ENCODE results near the gene MEI1. TPM values are rescaled to one million over a fixed set of nuclear protein-coding genes. Genes with fewer than 3 reads are reported as not detected.
A peak's percentile ranks its signal among the peaks of the same experiment; 100 is the strongest.

Gene MEI1
- total and polyA plus RNA-seq, 8 donors = 1.6 to 15.2 (median 3.4) TPM; not detected in 2

- Histone ChIP-seq H3K4me3 (peak overlapping the region; percentile 71 to 95 (median 86)), H3K9me3 (no peaks in the 10 kb centered on the region), H3K27me3 (no peaks in the 10 kb centered on the region), H3K4me1 (peaks cover 20 to 26% (median 24%) of the 10 kb centered on the region in 4 donors), H3K27ac (peak overlapping the region; percentile 87 to 94 (median 90)), H3K36me3 (no peaks in the 10 kb centered on the region)
- TF ChIP-seq POLR2AphosphoS5 (IDR thresholded peaks at IDR 0.05) (no peak), POLR2A (IDR thresholded peaks at IDR 0.05) (no peak), CTCF (IDR thresholded peaks at IDR 0.05) (no peak), EP300 (IDR thresholded peaks at IDR 0.05) (no peak)
- intact Hi-C loops (cut with DNase I; ENCODE audit: low total_unique reads) = no loop called here
- WGBS, 5 donors = 10 to 19% (median 18%) methylated on average over 4 of the region's 4 CpGs
- DNase-seq = peak in 1 of 2 donors; percentile 15
Observed at GRCh38 chr22:41801147-41801819, 102.0 kb downstream of the MEI1 start.

- Histone ChIP-seq H3K4me1 (peaks cover 20 to 26% (median 24%) of the 10 kb centered on the region in 4 donors), H3K36me3 (no peaks in the 10 kb centered on the region), H3K27ac (no peak overlapping the region), H3K4me3 (peak overlapping the region; percentile 71 to 95 (median 86)), H3K9me3 (no peaks in the 10 kb centered on the region), H3K27me3 (no peaks in the 10 kb centered on the region)
- 30 to 55% (median 44%) methylated on average over 2 of the region's 2 CpGs for WGBS, 5 donors
- intact Hi-C loops (cut with DNase I; ENCODE audit: low total_unique reads) = no loop called here
- TF ChIP-seq POLR2A (IDR thresholded peaks at IDR 0.05) (no peak), EP300 (IDR thresholded peaks at IDR 0.05) (no peak), POLR2AphosphoS5 (IDR thresholded peaks at IDR 0.05) (no peak), CTCF (IDR thresholded peaks at IDR 0.05) (no peak)
- DNase-seq = no peak
Observed at GRCh38 chr22:41801886-41802285, 102.6 kb downstream of the MEI1 start.

- no peak for DNase-seq
- H3K27ac ChIP-seq = no peak overlapping the region
- H3K36me3 ChIP-seq = peaks cover 0 to 22% (median 20%) of the 10 kb centered on the region in 4 donors
- TF ChIP-seq EP300 (IDR thresholded peaks at IDR 0.05) (no peak), POLR2AphosphoS5 (IDR thresholded peaks at IDR 0.05) (no peak), CTCF (IDR thresholded peaks at IDR 0.05) (no peak), POLR2A (IDR thresholded peaks at IDR 0.05) (no peak)
- H3K9me3 ChIP-seq = no peaks in the 10 kb centered on the region
- no peaks in the 10 kb centered on the region for H3K27me3 ChIP-seq
- no peak overlapping the region for H3K4me3 ChIP-seq
- peaks cover 7 to 16% (median 14%) of the 10 kb centered on the region in 4 donors for H3K4me1 ChIP-seq
- intact Hi-C loops (cut with DNase I; ENCODE audit: low total_unique reads) = no loop called here
Observed at GRCh38 chr22:41805639-41806038, 106.3 kb downstream of the MEI1 start.

- 79 to 86% (median 82%) methylated on average over 6 of the region's 6 CpGs for WGBS, 5 donors
- intact Hi-C loops (cut with DNase I; ENCODE audit: low total_unique reads) = no loop called here
- no peaks in the 10 kb centered on the region for H3K27me3 ChIP-seq
Observed at GRCh38 chr22:41808400-41808799, 109.1 kb downstream of the MEI1 start.

More at GRCh38 chr22:41808400-41808799, 109.1 kb downstream of the MEI1 start:
- H3K9me3 ChIP-seq = no peaks in the 10 kb centered on the region
- DNase-seq = no peak
- H3K4me1 ChIP-seq = no peaks in the 10 kb centered on the region
- H3K4me3 ChIP-seq = no peak overlapping the region
- peaks cover 2 to 43% (median 42%) of the 10 kb centered on the region in 4 donors for H3K36me3 ChIP-seq
- no peak overlapping the region for H3K27ac ChIP-seq
- TF ChIP-seq POLR2A (IDR thresholded peaks at IDR 0.05) (no peak), EP300 (IDR thresholded peaks at IDR 0.05) (no peak), POLR2AphosphoS5 (IDR thresholded peaks at IDR 0.05) (no peak), CTCF (IDR thresholded peaks at IDR 0.05) (no peak)

Measured in stomach (tissue), 9 donors.